ENCODE data around the gene HELZ2. TPM values are rescaled to one million over a fixed set of nuclear protein-coding genes. Genes with fewer than 3 reads are reported as not detected.
A peak's percentile ranks its signal among the peaks of the same experiment; 100 is the strongest.

HELZ2 gene
- total and polyA plus RNA-seq, 2 donors (not counting 1 experiment from before 2014, with no cell fraction given), result 36.3 to 52.6 TPM

DNA sequence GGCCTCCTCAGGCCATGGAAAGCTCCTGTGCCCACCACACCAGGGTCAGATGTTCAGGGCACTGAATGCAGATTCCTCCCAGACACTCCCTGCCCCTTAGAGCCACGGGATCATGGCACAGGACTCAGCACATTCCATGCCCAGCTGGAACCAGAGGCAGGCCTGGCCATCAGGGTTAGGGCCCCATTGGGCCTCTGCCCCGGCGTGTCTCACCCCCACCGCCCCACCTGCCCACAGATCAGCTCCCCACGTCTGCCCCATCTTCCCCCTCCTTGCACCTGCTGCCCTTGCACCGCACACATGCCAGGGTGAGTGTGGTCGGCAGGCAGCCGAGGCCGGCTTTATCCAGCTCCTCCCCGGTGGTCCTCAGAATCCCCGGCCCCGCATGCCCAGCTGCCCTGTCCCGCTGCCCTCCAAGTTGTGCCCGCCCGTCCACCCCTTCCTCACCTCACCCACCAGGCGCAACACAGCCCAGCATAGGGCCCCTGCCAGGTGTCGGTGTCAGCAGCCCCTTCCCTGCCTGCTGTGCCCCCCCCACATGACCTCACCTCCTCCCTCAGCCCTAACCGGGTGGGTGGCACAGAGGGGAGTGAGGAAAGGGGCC lies 24.3 kb downstream of the HELZ2 start:
- peaks cover 44 to 71% of the 10 kb centered on the region in 2 donors for H3K4me1 ChIP-seq (ENCODE audit: control insufficient read depth in 2 of 2, insufficient read depth in 2 of 2, low read length in 2 of 2)
- peaks cover 0 to 8% (median 1%) of the 10 kb centered on the region in 4 experiments for H3K27me3 ChIP-seq (replicated peaks in 1 of 4; ENCODE audit: control extremely low read depth in 1 of 4, control insufficient read depth in 3 of 4, insufficient read depth in 4 of 4, low read length in 3 of 4)
- intact Hi-C loops (cut with micrococcal nuclease), result no loop called here
- H3K36me3 ChIP-seq (replicated peaks in 1 of 2; ENCODE audit: control extremely low read depth in 1 of 2, control insufficient read depth in 1 of 2, extremely low read depth in 1 of 2, insufficient read depth in 2 of 2, low read length in 1 of 2), result no peaks in the 10 kb centered on the region
- no peaks in the 10 kb centered on the region for H3K79me2 ChIP-seq (ENCODE audit: control insufficient read depth, insufficient read depth, low read length)
- no peak overlapping the region for H3K4me2 ChIP-seq (replicated peaks; ENCODE audit: low read depth, low read length, poor library complexity, severe bottlenecking)
- DNase-seq, result no peak
- no peak overlapping the region for H3K27ac ChIP-seq (ENCODE audit: low read length in 2 of 2)
- H3K4me3 Mint-ChIP-seq, result peak overlapping the region; percentile 29
- no peak overlapping the region for H3K9ac ChIP-seq (ENCODE audit: low read length)
- no peaks in the 10 kb centered on the region for H3K27me3 Mint-ChIP-seq
- H3K4me3 ChIP-seq (ENCODE audit: control extremely low read depth in 1 of 5, extremely low read depth in 1 of 5, insufficient read depth in 1 of 5, low read depth in 2 of 5, low read length in 4 of 5), result no peak overlapping the region
- no peak overlapping the region for H2AFZ ChIP-seq (ENCODE audit: insufficient read depth, low read depth, low read length, poor library complexity, severe bottlenecking)
- H3K4me1 Mint-ChIP-seq, result peaks cover 63% of the 10 kb centered on the region
- peaks cover 0 to 5% (median 0%) of the 10 kb centered on the region in 3 donors for H3K9me3 ChIP-seq (ENCODE audit: control extremely low read depth in 1 of 3, control insufficient read depth in 2 of 3, insufficient read depth in 1 of 3, low read length in 2 of 3)
- WGBS (ENCODE audit: insufficient coverage), result 80% methylated on average over 14 of the region's 18 CpGs
- H3K9me3 Mint-ChIP-seq (ENCODE audit: insufficient read depth), result no peaks in the 10 kb centered on the region
- TF ChIP-seq, protein P1, sequence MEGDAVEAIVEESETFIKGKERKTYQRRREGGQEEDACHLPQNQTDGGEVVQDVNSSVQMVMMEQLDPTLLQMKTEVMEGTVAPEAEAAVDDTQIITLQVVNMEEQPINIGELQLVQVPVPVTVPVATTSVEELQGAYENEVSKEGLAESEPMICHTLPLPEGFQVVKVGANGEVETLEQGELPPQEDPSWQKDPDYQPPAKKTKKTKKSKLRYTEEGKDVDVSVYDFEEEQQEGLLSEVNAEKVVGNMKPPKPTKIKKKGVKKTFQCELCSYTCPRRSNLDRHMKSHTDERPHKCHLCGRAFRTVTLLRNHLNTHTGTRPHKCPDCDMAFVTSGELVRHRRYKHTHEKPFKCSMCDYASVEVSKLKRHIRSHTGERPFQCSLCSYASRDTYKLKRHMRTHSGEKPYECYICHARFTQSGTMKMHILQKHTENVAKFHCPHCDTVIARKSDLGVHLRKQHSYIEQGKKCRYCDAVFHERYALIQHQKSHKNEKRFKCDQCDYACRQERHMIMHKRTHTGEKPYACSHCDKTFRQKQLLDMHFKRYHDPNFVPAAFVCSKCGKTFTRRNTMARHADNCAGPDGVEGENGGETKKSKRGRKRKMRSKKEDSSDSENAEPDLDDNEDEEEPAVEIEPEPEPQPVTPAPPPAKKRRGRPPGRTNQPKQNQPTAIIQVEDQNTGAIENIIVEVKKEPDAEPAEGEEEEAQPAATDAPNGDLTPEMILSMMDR (IDR thresholded peaks at IDR 0.05), result no peak
- no peak for TF ChIP-seq EZH2 (IDR thresholded peaks at IDR 0.05; ENCODE audit: borderline replicate concordance, insufficient read depth, low read depth, low read length, poor library complexity, severe bottlenecking)
- H4K20me1 ChIP-seq (ENCODE audit: control insufficient read depth, insufficient read depth, low read length, poor library complexity, severe bottlenecking), result peaks cover under 1% of the 10 kb centered on the region
- ATAC-seq (ENCODE audit: low read depth), result no peak
- POLR2A ChIA-PET, result interaction anchor here (0.7 kb wide), 1 partner anchor 8 kb away, joined by 4 read pairs; no protein-coding TSS in a partner anchor
- CTCF ChIA-PET, result no interaction called here
- H3K27ac Mint-ChIP-seq, result peak overlapping the region; percentile 61

DNA sequence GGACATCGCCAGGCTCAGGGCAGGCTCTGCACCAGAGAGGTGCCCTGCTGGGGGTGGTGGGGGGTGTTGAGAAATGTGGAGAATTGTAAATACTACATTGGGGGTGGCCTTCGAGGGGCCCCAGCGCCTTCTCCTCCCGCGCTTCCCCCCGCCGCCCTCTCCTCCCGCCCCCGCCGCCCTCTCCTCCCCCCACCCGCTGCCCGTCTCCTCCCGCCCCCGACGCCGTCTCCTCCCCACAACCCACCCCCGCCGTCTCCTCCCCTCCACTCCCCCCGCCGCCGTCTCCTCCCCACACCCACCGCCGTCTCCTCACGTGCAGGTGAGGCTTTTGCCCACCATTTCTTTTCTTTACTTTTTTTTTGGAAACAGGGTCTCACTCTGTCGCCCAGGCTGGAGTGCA lies 25.0 kb downstream of the HELZ2 start:
- H3K4me1 Mint-ChIP-seq, result peaks cover 60% of the 10 kb centered on the region
- CTCF ChIA-PET, result no interaction called here

More for the DNA sequence above, 25.0 kb downstream of the HELZ2 start:
- POLR2A ChIA-PET, result no interaction called here
- H3K9me3 Mint-ChIP-seq (ENCODE audit: insufficient read depth), result no peaks in the 10 kb centered on the region
- ATAC-seq (ENCODE audit: low read depth), result no peak
- peaks cover 40 to 71% of the 10 kb centered on the region in 2 donors for H3K4me1 ChIP-seq (ENCODE audit: control insufficient read depth in 2 of 2, insufficient read depth in 2 of 2, low read length in 2 of 2)
- DNase-seq, result no peak
- no peaks in the 10 kb centered on the region for H3K36me3 ChIP-seq (replicated peaks in 1 of 2; ENCODE audit: control extremely low read depth in 1 of 2, control insufficient read depth in 1 of 2, extremely low read depth in 1 of 2, insufficient read depth in 2 of 2, low read length in 1 of 2)
- H3K4me3 ChIP-seq (ENCODE audit: control extremely low read depth in 1 of 5, extremely low read depth in 1 of 5, insufficient read depth in 1 of 5, low read depth in 2 of 5, low read length in 4 of 5), result no peak overlapping the region
- H3K79me2 ChIP-seq (ENCODE audit: control insufficient read depth, insufficient read depth, low read length), result no peaks in the 10 kb centered on the region
- H4K20me1 ChIP-seq (ENCODE audit: control insufficient read depth, insufficient read depth, low read length, poor library complexity, severe bottlenecking), result no peaks in the 10 kb centered on the region
- peaks cover 0 to 8% (median 1%) of the 10 kb centered on the region in 4 experiments for H3K27me3 ChIP-seq (replicated peaks in 1 of 4; ENCODE audit: control extremely low read depth in 1 of 4, control insufficient read depth in 3 of 4, insufficient read depth in 4 of 4, low read length in 3 of 4)
- no peak overlapping the region for H3K4me3 Mint-ChIP-seq
- H3K27ac ChIP-seq (ENCODE audit: low read length in 2 of 2), result no peak overlapping the region
- peak overlapping the region; percentile 15 for H3K27ac Mint-ChIP-seq
- no peak overlapping the region for H3K9ac ChIP-seq (ENCODE audit: low read length)
- 28% methylated on average over 4 of the region's 25 CpGs for WGBS (ENCODE audit: insufficient coverage)
- H2AFZ ChIP-seq (ENCODE audit: insufficient read depth, low read depth, low read length, poor library complexity, severe bottlenecking), result no peak overlapping the region
- intact Hi-C loops (cut with micrococcal nuclease), result no loop called here
- H3K4me2 ChIP-seq (replicated peaks; ENCODE audit: low read depth, low read length, poor library complexity, severe bottlenecking), result peak overlapping the region; percentile 8
- TF ChIP-seq EZH2 (IDR thresholded peaks at IDR 0.05; ENCODE audit: borderline replicate concordance, insufficient read depth, low read depth, low read length, poor library complexity, severe bottlenecking), result no peak
- TF ChIP-seq, protein P1 (IDR thresholded peaks at IDR 0.05), result no peak
- H3K27me3 Mint-ChIP-seq, result no peaks in the 10 kb centered on the region
- H3K9me3 ChIP-seq (ENCODE audit: control extremely low read depth in 1 of 3, control insufficient read depth in 2 of 3, insufficient read depth in 1 of 3, low read length in 2 of 3), result peaks cover 0 to 5% (median 0%) of the 10 kb centered on the region in 3 donors
